HG03025 (cell line): ENCODE measurements around the gene RAP1B.
A peak's percentile ranks its signal among the peaks of the same experiment; 100 is the strongest.

Source experiments
- ATAC-seq: cut with Tn5 transposase; IDR thresholded peaks from one replicate; pipeline ENCODE4 v1.9.1; 2021; ENCODE audit warnings: mild to moderate bottlenecking, moderate library complexity; ENCODE audit not compliant: unreplicated experiment, low FRiP score

The RAP1B gene

DNA sequence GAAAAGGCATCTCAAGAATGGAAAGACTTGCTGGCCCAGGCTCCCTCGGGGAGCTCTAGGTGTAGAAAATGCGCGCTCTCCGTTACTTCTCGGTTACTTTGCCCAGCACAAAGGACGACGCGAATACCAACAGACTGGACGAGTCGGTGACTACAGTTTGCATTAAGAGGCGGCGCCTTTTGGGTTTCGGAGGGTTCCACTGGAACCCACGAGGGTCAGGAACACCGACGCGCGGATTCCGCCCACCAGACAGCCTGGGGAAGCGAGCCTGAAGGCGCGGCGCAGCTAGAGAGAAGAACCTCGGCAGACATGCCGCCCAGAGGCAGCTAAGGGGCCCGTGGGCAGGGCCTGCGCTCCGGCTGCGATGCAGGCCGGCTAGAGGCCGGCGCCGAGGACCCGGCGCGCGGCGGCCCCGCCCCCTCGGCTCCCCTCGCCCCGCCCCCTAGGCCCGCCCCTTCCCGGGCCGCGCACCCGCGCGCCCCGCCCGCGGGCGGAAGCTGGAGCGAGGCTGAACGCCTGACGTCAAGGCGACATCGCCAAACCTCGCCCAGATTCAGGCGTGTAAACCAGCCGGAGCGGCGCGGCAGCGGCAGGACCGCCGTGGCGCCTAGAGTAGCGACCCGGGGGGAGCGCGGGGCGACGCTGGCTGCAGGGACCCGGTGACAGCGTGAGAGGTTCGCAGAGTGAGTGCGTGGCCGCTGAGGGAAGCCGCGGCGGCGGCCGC, at the start of gene RAP1B:
TSS of gene RAP1B (plus strand) at position 530 of the 724 bp plus-strand sequence. CDS start 37,826 bp downstream, outside the sequence.
- ATAC-seq: peak; percentile 76

- ATAC-seq: no peak
These were observed 48.9 kb upstream of the RAP1B start for GRCh38 chr12:68561830-68562229.

DNA sequence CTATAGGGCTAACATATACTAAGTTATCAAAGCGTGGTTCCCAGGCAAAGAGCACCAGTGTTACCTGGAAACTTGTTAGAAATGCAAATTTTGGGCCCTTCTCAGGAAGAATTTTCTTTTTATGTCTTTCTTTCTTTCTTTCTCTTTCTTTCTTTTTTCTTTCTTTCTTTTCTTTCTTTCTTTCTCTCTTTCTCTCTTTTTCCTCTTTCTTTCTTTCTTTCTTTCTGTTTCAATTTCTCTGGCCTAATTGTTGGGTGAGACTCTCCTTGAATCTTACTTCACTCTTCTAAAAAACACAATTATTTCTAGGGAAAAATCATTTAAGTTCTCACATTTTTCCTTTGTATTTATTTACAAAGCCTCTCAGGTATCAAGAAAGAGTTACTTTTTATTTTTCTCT, 46.5 kb upstream of the RAP1B start:
- no peak for ATAC-seq

GRCh38 chr12:68565391-68565903, 45.3 kb upstream of the RAP1B start:
- no peak for ATAC-seq

GRCh38 chr12:68568922-68569569, 41.7 kb upstream of the RAP1B start:
- no peak for ATAC-seq

DNA sequence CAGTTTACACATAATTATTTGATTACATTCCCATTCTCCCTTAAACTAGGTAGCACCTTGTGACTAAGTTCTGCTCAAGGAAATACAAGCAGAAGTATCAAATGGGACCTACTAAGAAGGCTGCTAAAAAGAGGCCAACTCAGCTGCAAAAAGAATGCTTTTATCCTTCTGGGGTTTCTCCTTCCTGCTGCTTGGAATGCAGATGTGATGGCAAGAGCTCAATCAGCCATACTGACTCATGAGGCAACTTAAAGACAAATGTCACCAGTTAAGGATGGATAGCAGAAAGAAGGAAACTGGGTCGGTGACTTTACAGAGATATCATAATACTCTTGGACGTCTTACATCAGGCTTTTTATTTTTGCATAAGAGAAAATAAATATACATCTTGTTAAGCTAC, 38.0 kb upstream of the RAP1B start:
- ATAC-seq: no peak

GRCh38 chr12:68573406-68573805, 37.3 kb upstream of the RAP1B start:
- ATAC-seq: no peak

DNA sequence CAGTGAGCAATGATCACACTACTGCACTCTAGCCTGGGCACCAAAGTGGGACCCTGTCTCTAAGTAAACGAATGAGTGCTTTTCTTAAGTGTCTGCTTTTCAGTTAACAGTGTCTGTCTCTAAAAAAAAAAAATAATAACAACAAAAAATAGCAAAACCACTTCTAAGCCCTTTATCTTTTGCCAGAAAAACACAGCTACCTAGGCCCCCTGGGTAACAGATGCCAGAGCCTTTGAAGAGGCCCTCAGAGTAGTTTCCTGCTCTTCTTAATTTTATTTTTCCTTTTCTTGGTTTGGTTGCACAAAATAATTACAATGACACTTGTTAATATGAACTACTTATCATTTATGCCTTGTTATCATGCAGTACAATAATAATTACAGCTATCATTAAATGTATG, 32.8 kb upstream of the RAP1B start:
- ATAC-seq: no peak

DNA sequence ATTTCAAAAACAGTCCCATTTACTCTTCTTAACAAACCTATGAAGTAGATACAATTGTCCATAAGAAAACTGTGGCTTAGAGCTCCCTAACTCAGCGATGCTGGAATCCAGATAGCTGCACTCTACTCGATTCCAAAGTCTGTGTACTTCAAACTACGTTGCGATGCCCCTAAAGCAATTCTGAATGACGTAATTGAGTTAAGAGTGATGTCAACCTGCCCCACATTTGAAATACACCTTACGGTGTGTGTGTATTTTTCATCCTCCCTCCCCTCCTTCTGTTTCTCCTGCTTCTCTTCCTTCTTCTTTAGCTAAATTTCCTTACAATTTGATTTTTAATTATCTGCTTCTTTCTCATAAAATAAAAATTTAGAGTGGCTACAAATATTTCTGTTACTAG, 31.9 kb upstream of the RAP1B start:
- no peak for ATAC-seq

GRCh38 chr12:68579254-68579653, 31.4 kb upstream of the RAP1B start:
- no peak for ATAC-seq

GRCh38 chr12:68580911-68581310, 29.8 kb upstream of the RAP1B start:
- ATAC-seq: no peak

- ATAC-seq: no peak
These were observed 28.8 kb upstream of the RAP1B start for GRCh38 chr12:68581926-68582325.

GRCh38 chr12:68585966-68586365, 24.7 kb upstream of the RAP1B start:
- no peak for ATAC-seq

DNA sequence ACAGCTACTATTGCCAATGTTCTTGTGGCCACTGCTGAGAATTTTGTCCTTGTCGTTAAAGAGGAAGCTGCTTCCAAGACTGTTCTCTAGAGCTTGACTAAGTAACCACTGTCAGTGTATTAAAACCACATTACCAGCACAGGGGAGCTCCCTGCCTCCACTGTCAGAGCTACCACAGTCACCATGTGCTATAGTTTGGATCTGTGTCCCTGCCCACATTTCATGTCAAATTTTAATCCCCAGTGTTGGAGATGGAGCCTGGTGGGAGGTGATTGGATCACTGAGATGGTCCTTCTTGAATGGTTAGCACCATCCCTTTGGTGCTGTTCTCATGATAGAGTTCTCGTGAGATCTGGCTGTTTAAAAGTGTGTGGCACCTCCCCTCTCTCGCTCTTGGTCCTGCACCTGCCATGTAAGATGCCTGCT, 23.2 kb upstream of the RAP1B start:
- ATAC-seq: no peak

DNA sequence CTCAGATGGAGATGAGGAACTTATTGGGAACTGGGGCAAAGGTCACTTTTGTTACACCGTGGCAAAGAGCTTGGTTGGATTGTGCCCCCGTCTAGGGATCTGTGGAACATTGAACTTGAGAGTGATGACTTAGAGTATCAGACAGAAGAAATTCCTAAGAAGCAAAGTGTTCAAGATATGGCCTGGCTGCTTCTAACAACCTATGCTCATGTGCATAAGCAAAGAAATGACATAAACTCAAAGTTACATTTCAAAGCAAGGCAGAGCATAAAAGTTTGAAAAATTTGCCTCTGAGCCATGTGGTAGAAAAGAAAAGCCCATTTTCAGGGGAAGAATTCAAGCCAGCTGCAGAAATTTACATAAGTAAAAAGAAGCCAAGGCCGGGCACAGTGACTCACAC, 21.5 kb upstream of the RAP1B start:
- no peak for ATAC-seq

GRCh38 chr12:68591734-68592418, 18.8 kb upstream of the RAP1B start:
- ATAC-seq: no peak

- ATAC-seq: no peak
These were observed 15.5 kb upstream of the RAP1B start for GRCh38 chr12:68595241-68595640.

DNA sequence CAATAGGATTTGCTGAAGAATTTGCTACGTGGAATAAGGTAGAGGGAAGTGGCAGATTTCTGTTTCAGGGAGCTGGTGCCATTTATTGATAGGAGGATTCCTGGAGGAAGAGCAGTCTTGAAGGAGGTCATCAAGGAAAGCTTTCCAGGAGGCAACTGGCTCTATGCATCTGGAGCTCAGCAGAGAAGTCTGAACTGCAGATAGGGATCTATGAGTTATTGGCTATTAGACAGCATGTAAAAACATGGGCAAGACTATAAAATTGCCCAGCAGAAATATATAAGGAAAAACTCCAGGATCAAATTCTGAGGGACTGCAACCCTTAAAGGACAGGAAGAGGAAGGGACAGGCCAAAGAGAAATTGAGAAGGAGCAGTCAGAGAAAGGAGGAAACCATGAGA, 8.9 kb upstream of the RAP1B start:
- no peak for ATAC-seq

- ATAC-seq: no peak
These were observed 8.0 kb upstream of the RAP1B start for GRCh38 chr12:68602720-68603119.

- no peak for ATAC-seq
These were observed 2.5 kb upstream of the RAP1B start for GRCh38 chr12:68608191-68608590.

DNA sequence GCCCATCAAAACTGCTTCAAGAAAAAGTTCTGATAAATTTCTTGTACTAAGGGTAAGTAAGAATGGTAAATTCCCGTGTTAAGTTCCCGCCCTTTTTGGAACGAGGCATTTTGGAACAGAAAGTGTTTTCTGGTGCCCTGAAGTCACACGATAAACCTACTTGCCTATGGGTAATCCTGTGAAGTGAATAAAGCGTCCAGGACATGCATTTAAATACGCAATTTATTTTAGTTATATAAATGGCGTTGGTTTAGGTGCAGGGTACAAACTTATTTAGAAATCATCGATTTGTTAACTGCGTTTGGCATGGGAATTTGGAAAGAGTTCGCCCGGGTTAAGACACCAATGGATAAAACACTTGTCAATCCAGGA, 715 bp upstream of the RAP1B start:
- ATAC-seq: no peak
